GM19463 (cell line): ENCODE measurements around the gene XYLT1.

Source experiments
- ATAC-seq: cut with Tn5 transposase; IDR thresholded peaks from one replicate; pipeline ENCODE4 v1.9.1; 2021; ENCODE audit warnings: mild to moderate bottlenecking, moderate library complexity; ENCODE audit not compliant: unreplicated experiment

XYLT1 gene

GRCh38 chr16:17213974-17214373 is 256.8 kb downstream of the XYLT1 start:
- ATAC-seq, result no peak

GRCh38 chr16:17213025-17213424 is 257.7 kb downstream of the XYLT1 start:
- ATAC-seq, result no peak

- no peak for ATAC-seq
Measured at GRCh38 chr16:17212606-17213005, 258.2 kb downstream of the XYLT1 start.

GRCh38 chr16:17211797-17212196 is 259.0 kb downstream of the XYLT1 start:
- no peak for ATAC-seq

- no peak for ATAC-seq
Measured at GRCh38 chr16:17206712-17207111, 264.0 kb downstream of the XYLT1 start.

- ATAC-seq, result no peak
Measured at GRCh38 chr16:17205279-17206211, 265.2 kb downstream of the XYLT1 start.

- ATAC-seq, result no peak
Measured at GRCh38 chr16:17204644-17205043, 266.1 kb downstream of the XYLT1 start.

- ATAC-seq, result no peak
Measured at GRCh38 chr16:17204206-17204605, 266.6 kb downstream of the XYLT1 start.

GRCh38 chr16:17203424-17203823 is 267.3 kb downstream of the XYLT1 start:
- ATAC-seq, result no peak

- no peak for ATAC-seq
Measured at GRCh38 chr16:17199135-17199534, 271.6 kb downstream of the XYLT1 start.

- no peak for ATAC-seq
Measured at GRCh38 chr16:17196526-17196925, 274.2 kb downstream of the XYLT1 start.

GRCh38 chr16:17194190-17194780 is 276.5 kb downstream of the XYLT1 start:
- ATAC-seq, result no peak

GRCh38 chr16:17193566-17194100 is 277.1 kb downstream of the XYLT1 start:
- no peak for ATAC-seq

- no peak for ATAC-seq
Measured at GRCh38 chr16:17184026-17184425, 286.7 kb downstream of the XYLT1 start.

- no peak for ATAC-seq
Measured at GRCh38 chr16:17177959-17178905, 292.5 kb downstream of the XYLT1 start.

- ATAC-seq, result no peak
Measured at GRCh38 chr16:17177242-17177958, 293.4 kb downstream of the XYLT1 start.

- ATAC-seq, result no peak
Measured at GRCh38 chr16:17176199-17176598, 294.6 kb downstream of the XYLT1 start.

- no peak for ATAC-seq
Measured at GRCh38 chr16:17173281-17173680, 297.5 kb downstream of the XYLT1 start.

GRCh38 chr16:17171250-17172143 is 299.3 kb downstream of the XYLT1 start:
- no peak for ATAC-seq
